Measurements from ENCODE around the gene MT1A.

GRCh38 chr16:56639045-56639444, 579 bp downstream of the MT1A start:
- TF ChIP-seq CTCF (IDR thresholded peaks at IDR 0.05) (no peak), ZBTB33 (IDR thresholded peaks at IDR 0.05; ENCODE audit: borderline replicate concordance, low read depth) (no peak), MAX (IDR thresholded peaks at IDR 0.05; ENCODE audit: low read depth) (no peak), POLR2AphosphoS5 (IDR thresholded peaks at IDR 0.05; ENCODE audit: low read depth, low read length) (no peak), CHD2 (IDR thresholded peaks at IDR 0.05; ENCODE audit: low read length, partially characterized antibody) (no peak), RAD21 (IDR thresholded peaks at IDR 0.05; ENCODE audit: low read length) (no peak)

Measured in SK-N-SH (cell line).